HL-60 (cell line): ENCODE results near the gene DENND4A.

Source experiments
- DNase-seq, 2 experiments: peaks; one replicate each; pipeline ENCODE4 v3.0.0-alpha.2; 2010 to 2020; ENCODE audit warnings: low read depth in 1 of 2, low spot score in 1 of 2
- H3K27ac ChIP-seq: fragments of 250-450 bp; sonication (Bioruptor Pico); replicated peaks from 2 replicates; pipeline ENCODE4 v1.5.1; 2020; ENCODE audit warnings: mild to moderate bottlenecking, moderate library complexity
- H3K27me3 ChIP-seq: fragments of 250-450 bp; sonication (Bioruptor Pico); 2 replicates; pipeline ENCODE4 v1.5.1; 2021; ENCODE audit warnings: mild to moderate bottlenecking, moderate library complexity; ENCODE audit not compliant: insufficient read depth, poor library complexity, severe bottlenecking
- H3K4me3 ChIP-seq: replicated peaks from 2 replicates; pipeline ENCODE4 v1.5.1; 2011; ENCODE audit warnings: mild to moderate bottlenecking, control low read depth, low read length; ENCODE audit not compliant: insufficient read depth
- GABPA ChIP-seq: IDR thresholded peaks from 2 replicates; pipeline ENCODE4 v1.6.1; 2012; ENCODE audit warnings: low read depth
- POLR2AphosphoS5 ChIP-seq: IDR thresholded peaks from 2 replicates; pipeline ENCODE4 v1.6.1; 2012; ENCODE audit warnings: low read depth
- SPI1 ChIP-seq: IDR thresholded peaks from 2 replicates; pipeline ENCODE4 v1.6.1; 2012; ENCODE audit warnings: low read depth, mild to moderate bottlenecking, borderline replicate concordance
- TF ChIP-seq, protein P1 (sequence below): IDR thresholded peaks from one replicate; pipeline ENCODE4 v1.5.1; 2011; ENCODE audit warnings: low read length, control low read depth, inconsistent platforms; ENCODE audit not compliant: insufficient read depth
- TF ChIP-seq, protein P2 (sequence below): IDR thresholded peaks from 2 replicates; pipeline ENCODE4 v1.6.1; 2012; ENCODE audit warnings: low read depth; ENCODE audit not compliant: insufficient replicate concordance

DENND4A gene

DNA sequence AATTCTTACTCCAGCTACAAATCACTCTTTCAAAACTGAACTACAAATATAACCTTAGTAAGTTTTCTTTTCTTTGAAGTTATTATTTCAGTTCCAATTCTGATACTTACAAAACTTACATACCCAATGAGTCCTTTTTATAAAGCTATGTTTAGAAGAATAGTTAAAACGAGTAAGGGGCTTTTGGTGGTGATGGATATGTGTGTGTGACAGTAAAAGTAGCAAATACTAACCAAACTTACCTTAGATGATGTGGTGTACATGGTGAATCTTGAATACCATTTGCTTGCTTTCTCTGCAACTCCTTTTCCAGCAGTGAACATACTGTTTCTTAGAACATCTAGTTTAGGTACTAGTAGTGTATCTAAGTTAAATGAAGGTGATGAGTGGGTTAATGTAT lies 101.9 kb downstream of the DENND4A start:
- Histone ChIP-seq H3K27me3 (no peaks in the 10 kb centered on the region), H3K4me3 (no peak overlapping the region), H3K27ac (no peak overlapping the region)
- no peak for DNase-seq
- no peak for TF ChIP-seq GABPA

DNA sequence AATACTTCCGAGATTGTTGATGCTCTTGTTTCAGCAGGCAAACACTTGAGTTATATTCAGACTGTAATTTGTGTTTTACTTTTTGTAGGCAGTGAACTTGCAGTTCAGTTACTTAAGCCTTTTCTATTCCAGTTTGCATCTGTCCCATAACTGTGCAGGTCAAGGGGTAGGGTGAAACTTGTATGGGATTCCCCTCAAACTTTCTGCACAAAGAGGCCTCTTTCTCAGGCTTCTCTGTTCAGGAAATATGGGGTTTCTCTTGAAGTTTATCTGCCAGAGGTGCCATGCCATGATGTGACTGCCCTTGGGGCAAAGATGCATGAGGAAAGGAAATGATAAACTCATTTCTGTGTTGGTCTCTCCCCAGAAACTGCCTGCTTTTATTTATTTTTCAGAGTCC lies 103.6 kb downstream of the DENND4A start:
- Histone ChIP-seq H3K4me3 (no peak overlapping the region), H3K27me3 (no peaks in the 10 kb centered on the region), H3K27ac (no peak overlapping the region)
- no peak for DNase-seq
- TF ChIP-seq POLR2AphosphoS5 (no peak), GABPA (no peak), SPI1 (no peak)
- TF ChIP-seq, protein P1, sequence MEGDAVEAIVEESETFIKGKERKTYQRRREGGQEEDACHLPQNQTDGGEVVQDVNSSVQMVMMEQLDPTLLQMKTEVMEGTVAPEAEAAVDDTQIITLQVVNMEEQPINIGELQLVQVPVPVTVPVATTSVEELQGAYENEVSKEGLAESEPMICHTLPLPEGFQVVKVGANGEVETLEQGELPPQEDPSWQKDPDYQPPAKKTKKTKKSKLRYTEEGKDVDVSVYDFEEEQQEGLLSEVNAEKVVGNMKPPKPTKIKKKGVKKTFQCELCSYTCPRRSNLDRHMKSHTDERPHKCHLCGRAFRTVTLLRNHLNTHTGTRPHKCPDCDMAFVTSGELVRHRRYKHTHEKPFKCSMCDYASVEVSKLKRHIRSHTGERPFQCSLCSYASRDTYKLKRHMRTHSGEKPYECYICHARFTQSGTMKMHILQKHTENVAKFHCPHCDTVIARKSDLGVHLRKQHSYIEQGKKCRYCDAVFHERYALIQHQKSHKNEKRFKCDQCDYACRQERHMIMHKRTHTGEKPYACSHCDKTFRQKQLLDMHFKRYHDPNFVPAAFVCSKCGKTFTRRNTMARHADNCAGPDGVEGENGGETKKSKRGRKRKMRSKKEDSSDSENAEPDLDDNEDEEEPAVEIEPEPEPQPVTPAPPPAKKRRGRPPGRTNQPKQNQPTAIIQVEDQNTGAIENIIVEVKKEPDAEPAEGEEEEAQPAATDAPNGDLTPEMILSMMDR, result no peak
- TF ChIP-seq, protein P2, sequence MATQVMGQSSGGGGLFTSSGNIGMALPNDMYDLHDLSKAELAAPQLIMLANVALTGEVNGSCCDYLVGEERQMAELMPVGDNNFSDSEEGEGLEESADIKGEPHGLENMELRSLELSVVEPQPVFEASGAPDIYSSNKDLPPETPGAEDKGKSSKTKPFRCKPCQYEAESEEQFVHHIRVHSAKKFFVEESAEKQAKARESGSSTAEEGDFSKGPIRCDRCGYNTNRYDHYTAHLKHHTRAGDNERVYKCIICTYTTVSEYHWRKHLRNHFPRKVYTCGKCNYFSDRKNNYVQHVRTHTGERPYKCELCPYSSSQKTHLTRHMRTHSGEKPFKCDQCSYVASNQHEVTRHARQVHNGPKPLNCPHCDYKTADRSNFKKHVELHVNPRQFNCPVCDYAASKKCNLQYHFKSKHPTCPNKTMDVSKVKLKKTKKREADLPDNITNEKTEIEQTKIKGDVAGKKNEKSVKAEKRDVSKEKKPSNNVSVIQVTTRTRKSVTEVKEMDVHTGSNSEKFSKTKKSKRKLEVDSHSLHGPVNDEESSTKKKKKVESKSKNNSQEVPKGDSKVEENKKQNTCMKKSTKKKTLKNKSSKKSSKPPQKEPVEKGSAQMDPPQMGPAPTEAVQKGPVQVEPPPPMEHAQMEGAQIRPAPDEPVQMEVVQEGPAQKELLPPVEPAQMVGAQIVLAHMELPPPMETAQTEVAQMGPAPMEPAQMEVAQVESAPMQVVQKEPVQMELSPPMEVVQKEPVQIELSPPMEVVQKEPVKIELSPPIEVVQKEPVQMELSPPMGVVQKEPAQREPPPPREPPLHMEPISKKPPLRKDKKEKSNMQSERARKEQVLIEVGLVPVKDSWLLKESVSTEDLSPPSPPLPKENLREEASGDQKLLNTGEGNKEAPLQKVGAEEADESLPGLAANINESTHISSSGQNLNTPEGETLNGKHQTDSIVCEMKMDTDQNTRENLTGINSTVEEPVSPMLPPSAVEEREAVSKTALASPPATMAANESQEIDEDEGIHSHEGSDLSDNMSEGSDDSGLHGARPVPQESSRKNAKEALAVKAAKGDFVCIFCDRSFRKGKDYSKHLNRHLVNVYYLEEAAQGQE, result no peak

DNA sequence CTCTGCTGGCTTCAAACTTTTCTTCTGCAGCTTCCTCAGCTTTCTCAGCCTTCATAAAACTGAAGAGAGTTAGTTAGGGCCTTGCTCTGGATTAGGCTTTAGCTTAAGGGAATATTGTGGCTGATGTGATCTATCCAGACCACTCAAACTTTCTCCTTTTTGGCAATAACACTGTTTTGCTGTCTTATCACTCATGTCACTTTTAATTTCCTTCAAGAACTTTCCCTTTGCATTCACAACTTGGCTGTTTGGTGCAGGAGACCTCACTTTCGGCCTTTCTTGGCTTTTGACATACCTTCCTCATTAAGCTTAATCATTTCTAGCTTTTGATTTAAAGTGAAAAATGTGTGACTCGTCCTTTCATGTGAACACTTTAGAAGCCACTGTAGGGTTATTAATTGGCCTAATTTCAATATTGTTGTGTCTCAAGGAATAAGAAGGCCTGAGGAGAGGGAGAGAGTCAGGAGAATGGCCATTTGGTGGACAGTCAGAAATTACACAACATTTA lies 109.6 kb downstream of the DENND4A start:
- DNase-seq, result no peak

DNA sequence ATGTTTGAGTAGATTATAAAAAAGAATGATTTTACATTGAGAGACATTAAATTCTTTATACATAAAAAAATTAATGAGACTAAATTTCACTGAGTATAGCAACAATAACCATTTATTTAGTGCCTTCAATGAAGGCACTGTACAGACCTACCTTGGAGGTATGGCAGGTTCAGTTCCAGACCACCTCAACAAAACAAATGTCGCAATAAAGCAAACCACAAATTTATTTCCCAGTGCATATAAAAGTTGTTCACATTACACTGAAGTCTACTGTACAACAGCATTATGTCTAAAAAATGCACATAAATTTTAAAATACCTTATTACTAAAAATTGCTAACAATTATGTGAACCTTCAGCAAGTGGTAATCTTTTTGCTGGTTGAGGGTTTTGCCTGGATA lies 111.5 kb downstream of the DENND4A start:
- Histone ChIP-seq H3K27me3 (no peaks in the 10 kb centered on the region), H3K27ac (no peak overlapping the region), H3K4me3 (no peak overlapping the region)
- DNase-seq, result no peak
- TF ChIP-seq, protein P2, result no peak
- no peak for TF ChIP-seq GABPA
- no peak for TF ChIP-seq SPI1
- TF ChIP-seq, protein P1, result no peak
- TF ChIP-seq POLR2AphosphoS5, result no peak

More for the DNA sequence above, 109.6 kb downstream of the DENND4A start:
- TF ChIP-seq GABPA, result no peak
- TF ChIP-seq, protein P2, result no peak
- TF ChIP-seq, protein P1, result no peak
- TF ChIP-seq SPI1, result no peak
- TF ChIP-seq POLR2AphosphoS5, result no peak
- Histone ChIP-seq H3K4me3 (no peak overlapping the region), H3K27ac (no peak overlapping the region), H3K27me3 (no peaks in the 10 kb centered on the region)
